ENCODE data around the gene AQP12A.

DNA sequence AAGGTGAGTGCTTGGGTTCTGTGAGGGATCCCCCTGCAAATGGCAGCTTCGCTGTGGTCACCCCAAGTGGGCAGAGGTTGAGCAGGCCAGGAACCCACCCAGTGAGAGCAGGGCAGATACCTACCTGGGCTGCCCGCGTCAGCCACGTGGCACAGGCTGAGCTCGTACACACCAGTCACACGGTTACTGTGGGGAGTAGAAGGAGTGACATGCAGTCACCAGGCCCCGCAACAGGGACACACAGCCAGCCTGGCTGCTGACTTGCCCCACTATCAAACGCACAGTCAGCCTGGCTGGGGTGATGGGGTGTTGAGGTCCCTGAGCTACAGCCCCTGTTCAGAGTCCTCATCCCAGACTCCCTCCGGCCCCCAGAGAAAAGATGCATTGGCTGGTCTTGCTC lies 32.2 kb downstream of the AQP12A start:
- TF ChIP-seq, protein P1, sequence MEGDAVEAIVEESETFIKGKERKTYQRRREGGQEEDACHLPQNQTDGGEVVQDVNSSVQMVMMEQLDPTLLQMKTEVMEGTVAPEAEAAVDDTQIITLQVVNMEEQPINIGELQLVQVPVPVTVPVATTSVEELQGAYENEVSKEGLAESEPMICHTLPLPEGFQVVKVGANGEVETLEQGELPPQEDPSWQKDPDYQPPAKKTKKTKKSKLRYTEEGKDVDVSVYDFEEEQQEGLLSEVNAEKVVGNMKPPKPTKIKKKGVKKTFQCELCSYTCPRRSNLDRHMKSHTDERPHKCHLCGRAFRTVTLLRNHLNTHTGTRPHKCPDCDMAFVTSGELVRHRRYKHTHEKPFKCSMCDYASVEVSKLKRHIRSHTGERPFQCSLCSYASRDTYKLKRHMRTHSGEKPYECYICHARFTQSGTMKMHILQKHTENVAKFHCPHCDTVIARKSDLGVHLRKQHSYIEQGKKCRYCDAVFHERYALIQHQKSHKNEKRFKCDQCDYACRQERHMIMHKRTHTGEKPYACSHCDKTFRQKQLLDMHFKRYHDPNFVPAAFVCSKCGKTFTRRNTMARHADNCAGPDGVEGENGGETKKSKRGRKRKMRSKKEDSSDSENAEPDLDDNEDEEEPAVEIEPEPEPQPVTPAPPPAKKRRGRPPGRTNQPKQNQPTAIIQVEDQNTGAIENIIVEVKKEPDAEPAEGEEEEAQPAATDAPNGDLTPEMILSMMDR (IDR thresholded peaks at IDR 0.05), result no peak
- TF ChIP-seq POLR2A (IDR thresholded peaks at IDR 0.05), result no peak

Data from uterus (tissue), 2 donors.